HG02610 (cell line): ENCODE results near the gene TTBK2.
A peak's percentile ranks its signal among the peaks of the same experiment; 100 is the strongest.
"Not testable (repeated sequence)": the region's sequence is repeated elsewhere in the genome, so short reads cannot be mapped to it uniquely, and the experiment has no call there.

ENCODE experiments used
- ATAC-seq: cut with Tn5 transposase; IDR thresholded peaks from one replicate; pipeline ENCODE4 v1.9.1; 2021; ENCODE audit warnings: mild to moderate bottlenecking, moderate library complexity; ENCODE audit not compliant: unreplicated experiment

The TTBK2 gene

GRCh38 chr15:42911058-42911592 is 9.5 kb downstream of the TTBK2 start:
- no peak for ATAC-seq

GRCh38 chr15:42908538-42908937 is 12.0 kb downstream of the TTBK2 start:
- no peak for ATAC-seq

GRCh38 chr15:42903388-42904324 is 16.9 kb downstream of the TTBK2 start:
- ATAC-seq, result peak; percentile 49

GRCh38 chr15:42893911-42894310 is 26.7 kb downstream of the TTBK2 start:
- not testable (repeated sequence) for ATAC-seq

- ATAC-seq, result no peak
Observed at GRCh38 chr15:42891569-42891968, 29.0 kb downstream of the TTBK2 start.

- ATAC-seq, result no peak
Observed at GRCh38 chr15:42890161-42890913, 30.2 kb downstream of the TTBK2 start.

- not testable (repeated sequence) for ATAC-seq
Observed at GRCh38 chr15:42887384-42887783, 33.2 kb downstream of the TTBK2 start.

GRCh38 chr15:42880121-42880520 is 40.5 kb downstream of the TTBK2 start:
- ATAC-seq, result no peak

- ATAC-seq, result no peak
Observed at GRCh38 chr15:42879443-42879842, 41.1 kb downstream of the TTBK2 start.

- no peak for ATAC-seq
Observed at GRCh38 chr15:42876224-42876623, 44.4 kb downstream of the TTBK2 start.

GRCh38 chr15:42868683-42869082 is 51.9 kb downstream of the TTBK2 start:
- ATAC-seq, result no peak

GRCh38 chr15:42863572-42864239 is 56.9 kb downstream of the TTBK2 start:
- ATAC-seq, result no peak

GRCh38 chr15:42858999-42859789 is 61.4 kb downstream of the TTBK2 start:
- ATAC-seq, result no peak

- no peak for ATAC-seq
Observed at GRCh38 chr15:42858540-42858939, 62.0 kb downstream of the TTBK2 start.

GRCh38 chr15:42854576-42854975 is 66.0 kb downstream of the TTBK2 start:
- ATAC-seq, result no peak

- ATAC-seq, result no peak
Observed at GRCh38 chr15:42849836-42850235, 70.7 kb downstream of the TTBK2 start.

- ATAC-seq, result no peak
Observed at GRCh38 chr15:42848846-42849245, 71.7 kb downstream of the TTBK2 start.

- no peak for ATAC-seq
Observed at GRCh38 chr15:42846647-42847046, 73.9 kb downstream of the TTBK2 start.

- ATAC-seq, result no peak
Observed at GRCh38 chr15:42845581-42845980, 75.0 kb downstream of the TTBK2 start.

GRCh38 chr15:42843699-42844098 is 76.9 kb downstream of the TTBK2 start:
- ATAC-seq, result no peak
